AG10803 (cell line): Measurements from ENCODE around the gene GOLGA8S.
A peak's percentile ranks its signal among the peaks of the same experiment; 100 is the strongest.
"Not testable (repeated sequence)": the region's sequence is repeated elsewhere in the genome, so short reads cannot be mapped to it uniquely, and the experiment has no call there.

ENCODE experiments used
- DNase-seq: peaks from one replicate; pipeline ENCODE4 v3.0.0; 2010; ENCODE audit warnings: low read depth
- H3K4me3 ChIP-seq: 2 replicates; pipeline ENCODE4 v1.5.1; 2011; ENCODE audit warnings: mild to moderate bottlenecking, low read length, control low read depth
- TF ChIP-seq, protein P1 (sequence below): conservative IDR thresholded peaks from 2 replicates; pipeline ENCODE4 v1.5.1; 2011; ENCODE audit warnings: mild to moderate bottlenecking, low read length, control low read depth, inconsistent platforms

The GOLGA8S gene, protein sequence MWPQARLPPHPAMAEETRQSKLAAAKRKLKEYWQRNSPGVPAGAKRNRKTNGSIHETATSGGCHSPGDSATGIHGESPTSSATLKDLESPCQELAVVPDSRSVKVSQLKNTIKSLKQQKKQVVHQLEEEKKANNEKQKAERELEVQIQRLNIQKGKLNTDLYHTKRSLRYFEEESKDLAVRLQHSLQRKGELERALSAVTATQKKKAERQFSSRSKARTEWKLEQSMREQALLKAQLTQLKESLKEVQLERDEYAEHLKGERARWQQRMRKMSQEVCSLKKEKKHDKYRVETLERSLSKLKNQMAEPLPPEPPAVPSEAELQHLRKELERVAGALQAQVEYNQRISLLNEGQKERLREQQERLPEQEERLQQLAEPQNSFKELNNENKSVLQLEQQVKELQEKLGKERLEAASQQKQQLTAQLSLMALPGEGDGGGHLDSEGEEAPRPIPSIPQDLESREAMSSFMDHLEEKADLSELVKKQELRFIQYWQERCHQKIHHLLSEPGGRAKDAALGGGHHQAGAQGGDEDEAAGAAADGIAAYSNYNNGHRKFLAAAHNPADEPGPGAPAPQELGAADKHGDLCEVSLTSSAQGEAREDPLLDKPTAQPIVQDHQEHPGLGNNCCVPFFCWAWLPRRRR

GRCh38 chr15:23354448-23354847 is at the start of gene GOLGA8S:
Gene GOLGA8S, plus strand, starts transcription at chr15:23354748. Its CDS starts 62 bp downstream, at chr15:23354810.
- not testable (repeated sequence) for H3K4me3 ChIP-seq, DNase-seq

GRCh38 chr15:23304805-23305204 is 49.7 kb upstream of the GOLGA8S start:
- DNase-seq, result not testable (repeated sequence)
- peak overlapping the region; percentile 35 for H3K4me3 ChIP-seq

- not testable (repeated sequence) for H3K4me3 ChIP-seq, DNase-seq
Observed at GRCh38 chr15:23305921-23306320, 48.6 kb upstream of the GOLGA8S start.

- not testable (repeated sequence) for DNase-seq
Observed at GRCh38 chr15:23311233-23311632, 43.3 kb upstream of the GOLGA8S start.

DNA sequence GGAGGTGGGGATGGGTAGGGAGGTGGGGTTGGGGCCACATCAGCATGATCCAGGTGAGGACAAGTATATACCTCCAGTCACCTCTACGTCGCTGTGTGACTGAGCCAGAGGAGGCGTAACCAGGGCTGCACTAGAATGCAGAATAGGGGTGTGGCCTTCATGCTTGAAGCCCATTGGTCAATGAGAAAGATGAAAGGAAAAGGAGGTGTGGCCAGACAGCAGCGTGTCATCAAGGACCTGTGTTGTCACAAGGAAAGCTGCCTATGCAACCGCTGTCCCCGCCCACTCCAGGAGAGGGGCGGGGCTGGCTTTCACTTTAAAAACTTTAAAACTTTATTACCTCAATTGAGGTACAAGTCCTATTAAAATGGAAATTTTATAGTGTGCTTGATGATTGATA is 20.5 kb upstream of the GOLGA8S start, which contains the start of gene GOLGA6L26:
Gene GOLGA6L26 (minus strand): TSS at position 101 of the 400 bp plus-strand sequence. CDS start 61 bp downstream, at position 40.
- not testable (repeated sequence) for DNase-seq, H3K4me3 ChIP-seq

More at GRCh38 chr15:23311233-23311632, 43.3 kb upstream of the GOLGA8S start:
- not testable (repeated sequence) for H3K4me3 ChIP-seq

DNA sequence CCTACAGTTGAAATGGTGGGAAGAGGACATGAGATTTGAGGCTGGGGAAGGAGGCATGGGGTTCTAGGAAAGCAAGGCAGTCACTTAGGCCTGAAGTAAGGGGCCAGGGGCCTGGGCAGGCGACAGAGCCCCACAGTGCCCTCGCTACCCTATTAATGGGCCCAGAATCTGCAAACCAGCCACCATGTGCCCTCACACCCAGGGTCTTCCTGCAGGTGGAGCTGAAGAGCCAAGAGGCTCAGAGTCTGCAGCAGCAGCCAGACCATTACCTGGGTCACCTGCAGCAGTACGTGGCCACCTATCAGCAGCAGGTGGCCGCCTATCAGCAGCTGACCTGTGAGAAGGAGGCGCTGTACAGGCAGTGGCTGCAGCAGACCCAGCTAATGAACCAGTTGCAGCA is 8.1 kb downstream of the GOLGA8S start:
- DNase-seq, H3K4me3 ChIP-seq: not testable (repeated sequence)

DNA sequence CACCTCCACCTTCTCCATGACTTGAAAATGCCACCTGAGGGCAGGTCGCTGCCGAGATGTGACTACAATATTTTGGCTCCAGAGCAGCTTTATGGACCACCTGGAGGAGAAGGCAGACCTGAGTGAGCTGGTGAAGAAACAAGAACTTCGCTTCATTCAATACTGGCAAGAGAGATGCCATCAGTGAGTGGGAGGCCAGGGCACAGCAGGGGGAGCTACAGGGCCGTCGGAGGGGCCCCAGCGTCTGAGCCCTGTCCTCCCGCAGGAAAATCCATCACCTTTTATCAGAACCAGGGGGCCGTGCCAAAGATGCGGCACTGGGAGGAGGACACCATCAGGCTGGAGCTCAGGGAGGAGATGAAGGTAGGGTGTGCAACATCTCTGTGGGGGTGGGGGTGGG is 9.7 kb downstream of the GOLGA8S start:
- not testable (repeated sequence) for H3K4me3 ChIP-seq, DNase-seq

GRCh38 chr15:23370578-23370977 is 16.0 kb downstream of the GOLGA8S start:
- H3K4me3 ChIP-seq, result no peak overlapping the region
- DNase-seq, result no peak
- TF ChIP-seq, protein P1, sequence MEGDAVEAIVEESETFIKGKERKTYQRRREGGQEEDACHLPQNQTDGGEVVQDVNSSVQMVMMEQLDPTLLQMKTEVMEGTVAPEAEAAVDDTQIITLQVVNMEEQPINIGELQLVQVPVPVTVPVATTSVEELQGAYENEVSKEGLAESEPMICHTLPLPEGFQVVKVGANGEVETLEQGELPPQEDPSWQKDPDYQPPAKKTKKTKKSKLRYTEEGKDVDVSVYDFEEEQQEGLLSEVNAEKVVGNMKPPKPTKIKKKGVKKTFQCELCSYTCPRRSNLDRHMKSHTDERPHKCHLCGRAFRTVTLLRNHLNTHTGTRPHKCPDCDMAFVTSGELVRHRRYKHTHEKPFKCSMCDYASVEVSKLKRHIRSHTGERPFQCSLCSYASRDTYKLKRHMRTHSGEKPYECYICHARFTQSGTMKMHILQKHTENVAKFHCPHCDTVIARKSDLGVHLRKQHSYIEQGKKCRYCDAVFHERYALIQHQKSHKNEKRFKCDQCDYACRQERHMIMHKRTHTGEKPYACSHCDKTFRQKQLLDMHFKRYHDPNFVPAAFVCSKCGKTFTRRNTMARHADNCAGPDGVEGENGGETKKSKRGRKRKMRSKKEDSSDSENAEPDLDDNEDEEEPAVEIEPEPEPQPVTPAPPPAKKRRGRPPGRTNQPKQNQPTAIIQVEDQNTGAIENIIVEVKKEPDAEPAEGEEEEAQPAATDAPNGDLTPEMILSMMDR, result no peak

GRCh38 chr15:23371134-23371533 is 16.6 kb downstream of the GOLGA8S start:
- DNase-seq, H3K4me3 ChIP-seq: not testable (repeated sequence)

GRCh38 chr15:23371868-23372267 is 17.3 kb downstream of the GOLGA8S start:
- DNase-seq, H3K4me3 ChIP-seq: not testable (repeated sequence)

GRCh38 chr15:23372284-23372683 is 17.7 kb downstream of the GOLGA8S start:
- TF ChIP-seq, protein P1, result no peak
- DNase-seq, result no peak
- no peak overlapping the region for H3K4me3 ChIP-seq

- DNase-seq, H3K4me3 ChIP-seq: not testable (repeated sequence)
Observed at GRCh38 chr15:23372891-23373600, 18.5 kb downstream of the GOLGA8S start.

DNA sequence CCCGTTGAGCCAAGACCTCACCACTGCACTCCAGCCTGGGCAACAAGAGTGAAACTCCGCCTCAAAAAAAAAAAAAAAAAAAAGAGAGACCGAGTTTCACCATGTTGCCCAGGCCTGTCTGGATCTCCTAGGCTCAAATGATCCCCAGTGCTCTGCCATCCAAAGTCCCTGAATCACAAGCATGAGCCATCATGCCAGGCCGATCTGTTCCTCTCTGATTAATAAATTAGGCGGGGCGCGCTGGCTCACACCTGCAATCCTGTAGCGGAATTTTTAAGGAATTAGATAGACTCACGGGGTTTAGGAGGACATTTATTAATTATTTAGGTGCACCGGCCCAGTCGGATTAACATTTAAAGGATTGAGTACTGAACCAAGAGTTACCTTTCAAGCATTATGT is 19.7 kb downstream of the GOLGA8S start:
- H3K4me3 ChIP-seq, DNase-seq: not testable (repeated sequence)

DNA sequence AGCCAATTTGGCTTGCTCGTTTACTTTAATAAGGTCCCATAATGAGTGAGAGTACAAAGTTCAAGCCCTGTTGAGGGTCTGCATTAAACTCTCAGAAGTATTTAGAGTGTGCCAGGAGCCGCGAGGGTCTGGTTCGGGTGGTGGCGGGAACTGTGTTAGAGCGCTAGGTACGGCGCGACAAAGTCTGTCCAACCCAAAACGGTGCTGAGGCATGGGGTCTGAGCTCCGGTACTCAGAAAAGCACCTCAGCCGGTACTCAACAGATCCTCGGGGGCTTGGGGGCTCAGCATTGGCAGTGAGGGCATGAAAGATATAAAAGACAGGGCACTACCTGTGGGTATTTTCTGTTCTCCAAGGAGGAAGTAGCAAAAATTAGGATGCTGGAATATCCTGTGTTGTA is 24.4 kb downstream of the GOLGA8S start:
- H3K4me3 ChIP-seq, DNase-seq: not testable (repeated sequence)

DNA sequence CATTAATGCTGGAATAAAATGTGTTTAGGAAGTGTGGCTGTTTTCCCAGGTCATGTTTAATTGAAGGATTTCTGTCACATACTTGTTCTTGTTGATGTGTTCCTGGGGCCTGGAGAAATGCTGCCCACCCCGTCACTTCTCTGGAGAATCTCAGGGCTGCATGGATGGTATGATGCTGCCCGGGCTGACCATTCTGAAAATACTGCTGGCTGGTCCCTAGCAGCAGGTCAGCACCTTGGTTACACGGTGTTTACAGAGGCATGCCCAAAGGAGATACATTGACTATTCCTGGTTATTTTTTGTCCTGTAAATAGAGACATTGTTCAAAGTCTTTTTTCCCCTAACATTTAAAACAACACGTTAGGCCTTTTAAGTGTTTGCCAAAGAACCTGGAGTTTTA is 26.2 kb downstream of the GOLGA8S start:
- not testable (repeated sequence) for H3K4me3 ChIP-seq, DNase-seq

DNA sequence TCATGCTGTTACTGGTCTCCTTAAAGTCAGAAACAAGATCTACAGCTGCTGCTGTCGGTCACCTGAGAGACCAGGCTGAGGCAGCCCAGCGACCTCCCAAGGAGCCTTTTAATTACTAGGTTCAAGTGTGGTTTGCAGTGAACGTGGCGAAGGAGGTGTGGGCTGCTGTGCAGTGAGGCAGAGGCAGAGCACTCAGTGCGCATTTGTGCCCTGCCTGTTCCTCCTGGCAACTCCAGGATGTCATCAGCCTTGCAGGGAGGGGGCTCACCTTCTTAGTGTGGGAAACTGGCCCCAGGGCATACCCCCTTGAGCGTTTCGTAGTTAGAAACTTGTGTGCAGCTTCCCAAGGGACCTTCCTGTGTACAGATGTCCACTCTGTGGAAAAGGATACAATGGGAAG is 26.6 kb downstream of the GOLGA8S start:
- H3K4me3 ChIP-seq, DNase-seq: not testable (repeated sequence)
